Duodenal mucosa (tissue), 2 donors: ENCODE results near the gene MTCP1.

Source experiments
- H3K27ac ChIP-seq: one replicate; pipeline ENCODE4 v1.7.0; 2013; ENCODE audit warnings: low read depth, low read length
- H3K27me3 ChIP-seq, 2 donors: one replicate each; pipeline ENCODE4 v1.7.0; 2013; ENCODE audit warnings: low read length in 2 of 2, control low read depth in 1 of 2; ENCODE audit not compliant: insufficient read depth in 2 of 2, control insufficient read depth in 1 of 2
- H3K36me3 ChIP-seq, 2 donors: one replicate each; pipeline ENCODE4 v1.7.0; 2013; ENCODE audit warnings: low read length in 2 of 2, control low read depth in 1 of 2; ENCODE audit not compliant: insufficient read depth in 2 of 2, control insufficient read depth in 1 of 2
- H3K4me1 ChIP-seq, 2 donors: one replicate each; pipeline ENCODE4 v1.7.0; 2013; ENCODE audit warnings: low read length in 2 of 2, control low read depth in 1 of 2; ENCODE audit not compliant: insufficient read depth in 2 of 2, control insufficient read depth in 1 of 2
- H3K4me3 ChIP-seq, 2 donors: one replicate each; pipeline ENCODE4 v1.7.0; 2013; ENCODE audit warnings: low read length in 2 of 2, low read depth in 1 of 2
- H3K9ac ChIP-seq, 2 donors: one replicate each; pipeline ENCODE4 v1.7.0; 2013; ENCODE audit warnings: low read length in 2 of 2, low read depth in 1 of 2
- H3K9me3 ChIP-seq, 2 donors: one replicate each; pipeline ENCODE4 v1.7.0; 2013; ENCODE audit warnings: low read length in 2 of 2, control low read depth in 1 of 2; ENCODE audit not compliant: control insufficient read depth in 1 of 2

The MTCP1 gene

GRCh38 chrX:155054255-155054654 lies 16.7 kb downstream of the MTCP1 start:
- Histone ChIP-seq H3K36me3 (peaks cover 10 to 12% of the 10 kb centered on the region in 2 donors), H3K4me3 (no peak overlapping the region), H3K27ac (no peak overlapping the region), H3K9ac (no peak overlapping the region), H3K4me1 (peaks cover 5 to 7% of the 10 kb centered on the region in 2 donors), H3K27me3 (no peaks in the 10 kb centered on the region), H3K9me3 (no peaks in the 10 kb centered on the region)

- Histone ChIP-seq H3K9me3 (no peaks in the 10 kb centered on the region), H3K36me3 (peaks cover 10 to 12% of the 10 kb centered on the region in 2 donors), H3K9ac (no peak overlapping the region), H3K27me3 (no peaks in the 10 kb centered on the region), H3K4me3 (no peak overlapping the region), H3K27ac (no peak overlapping the region), H3K4me1 (peaks cover 5 to 7% of the 10 kb centered on the region in 2 donors)
Measured at GRCh38 chrX:155053656-155054055, 17.3 kb downstream of the MTCP1 start.

- no peak overlapping the region for H3K27ac ChIP-seq
- no peak overlapping the region for H3K9ac ChIP-seq
- no peaks in the 10 kb centered on the region for H3K27me3 ChIP-seq
- H3K4me3 ChIP-seq = no peak overlapping the region
- H3K4me1 ChIP-seq = peaks cover 5 to 7% of the 10 kb centered on the region in 2 donors
- peaks cover 10 to 12% of the 10 kb centered on the region in 2 donors for H3K36me3 ChIP-seq
- H3K9me3 ChIP-seq = no peaks in the 10 kb centered on the region
Measured at GRCh38 chrX:155052738-155053498, 18.0 kb downstream of the MTCP1 start.

GRCh38 chrX:155048977-155049619 lies 21.8 kb downstream of the MTCP1 start:
- Histone ChIP-seq H3K36me3 (peaks cover 10 to 17% of the 10 kb centered on the region in 2 donors), H3K9ac (no peak overlapping the region), H3K27me3 (no peaks in the 10 kb centered on the region), H3K27ac (no peak overlapping the region), H3K9me3 (no peaks in the 10 kb centered on the region), H3K4me3 (no peak overlapping the region), H3K4me1 (no peaks in the 10 kb centered on the region)

GRCh38 chrX:155046811-155047528 lies 24.0 kb downstream of the MTCP1 start:
- H3K36me3 ChIP-seq = peaks cover 2 to 12% of the 10 kb centered on the region in 2 donors
- no peaks in the 10 kb centered on the region for H3K27me3 ChIP-seq
- H3K27ac ChIP-seq = no peak overlapping the region
- H3K9ac ChIP-seq = no peak overlapping the region
- no peaks in the 10 kb centered on the region for H3K9me3 ChIP-seq
- H3K4me3 ChIP-seq = no peak overlapping the region
- H3K4me1 ChIP-seq = no peaks in the 10 kb centered on the region

GRCh38 chrX:155046129-155046810 lies 24.7 kb downstream of the MTCP1 start:
- no peak overlapping the region for H3K9ac ChIP-seq
- H3K4me3 ChIP-seq = no peak overlapping the region
- no peaks in the 10 kb centered on the region for H3K4me1 ChIP-seq
- H3K9me3 ChIP-seq = no peaks in the 10 kb centered on the region
- H3K27me3 ChIP-seq = no peaks in the 10 kb centered on the region
- H3K36me3 ChIP-seq = peaks cover 0 to 5% of the 10 kb centered on the region in 2 donors
- no peak overlapping the region for H3K27ac ChIP-seq

GRCh38 chrX:155035688-155036087 lies 35.2 kb downstream of the MTCP1 start:
- Histone ChIP-seq H3K9ac (no peak overlapping the region), H3K27me3 (no peaks in the 10 kb centered on the region), H3K27ac (no peak overlapping the region), H3K4me1 (no peaks in the 10 kb centered on the region), H3K4me3 (no peak overlapping the region), H3K9me3 (no peaks in the 10 kb centered on the region), H3K36me3 (peaks cover 3 to 5% of the 10 kb centered on the region in 2 donors)

- Histone ChIP-seq H3K27ac (no peak overlapping the region), H3K9me3 (no peaks in the 10 kb centered on the region), H3K4me3 (no peak overlapping the region), H3K27me3 (no peaks in the 10 kb centered on the region), H3K4me1 (peaks cover 3 to 13% of the 10 kb centered on the region in 2 donors), H3K9ac (no peak overlapping the region), H3K36me3 (peaks cover 3 to 5% of the 10 kb centered on the region in 2 donors)
Measured at GRCh38 chrX:155031657-155032056, 39.3 kb downstream of the MTCP1 start.

- Histone ChIP-seq H3K27me3 (no peaks in the 10 kb centered on the region), H3K4me3 (no peak overlapping the region), H3K9me3 (no peaks in the 10 kb centered on the region), H3K9ac (no peak overlapping the region), H3K4me1 (peaks cover 3 to 13% of the 10 kb centered on the region in 2 donors), H3K36me3 (peaks cover 0 to 3% of the 10 kb centered on the region in 2 donors), H3K27ac (no peak overlapping the region)
Measured at GRCh38 chrX:155028877-155029291, 42.1 kb downstream of the MTCP1 start.
